Stimulated activated CD8-positive, alpha-beta memory T cell treated with anti-CD3 and anti-CD28 coated beads, Interleukin-4, amount 100 ng/mL, for 1 hour (primary cell): ENCODE results near the gene PPP1R14D.

Experiments used
- DNase-seq, 2 donors: peaks; one replicate each; pipeline ENCODE4 v3.0.0-alpha.2; 2020; ENCODE audit warnings: low read depth in 2 of 2, low spot score in 1 of 2

The PPP1R14D gene

DNA sequence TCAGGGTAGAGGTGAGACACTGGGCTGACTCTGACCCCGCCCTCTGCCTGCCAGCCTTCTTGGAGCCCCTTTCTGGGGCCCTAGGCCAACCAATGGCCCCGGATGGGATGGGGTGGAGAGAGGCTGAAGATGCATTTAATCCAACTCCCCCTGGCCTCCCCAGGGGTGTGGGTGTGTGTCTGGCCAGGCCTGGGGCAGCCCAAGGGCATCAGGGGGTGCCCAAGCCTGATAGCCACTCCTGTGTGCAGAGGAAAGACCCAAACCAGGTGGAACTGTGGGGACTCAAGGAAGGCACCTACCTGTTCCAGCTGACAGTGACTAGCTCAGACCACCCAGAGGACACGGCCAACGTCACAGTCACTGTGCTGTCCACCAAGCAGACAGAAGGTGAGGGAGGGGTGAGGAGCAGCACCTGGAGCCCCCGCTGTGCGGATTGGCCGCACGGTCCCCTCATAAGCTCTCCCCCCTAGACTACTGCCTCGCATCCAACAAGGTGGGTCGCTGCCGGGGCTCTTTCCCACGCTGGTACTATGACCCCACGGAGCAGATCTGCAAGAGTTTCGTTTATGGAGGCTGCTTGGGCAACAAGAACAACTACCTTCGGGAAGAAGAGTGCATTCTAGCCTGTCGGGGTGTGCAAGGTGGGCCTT lies 24.9 kb upstream of the PPP1R14D start:
- DNase-seq, result no peak

DNA sequence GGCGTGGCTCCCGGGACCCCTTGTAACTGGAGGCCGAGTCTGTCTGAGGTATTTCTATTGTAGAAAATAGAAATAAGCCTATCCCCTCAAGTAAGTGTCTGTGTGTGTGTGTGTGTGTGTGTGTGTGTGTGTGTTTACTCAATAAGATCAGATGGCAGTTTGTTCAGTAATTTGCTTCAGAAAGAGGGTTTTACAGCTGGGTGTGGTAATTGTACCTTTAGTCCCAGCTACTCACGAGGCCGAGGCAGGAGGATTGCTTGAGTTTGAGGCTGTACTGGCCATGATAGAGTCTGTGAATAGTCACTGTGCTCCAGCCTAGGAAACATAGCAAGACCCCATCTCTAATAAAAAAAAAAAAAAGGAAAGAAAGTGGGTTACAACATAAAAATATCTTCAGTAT lies 24.0 kb upstream of the PPP1R14D start:
- no peak for DNase-seq

DNA sequence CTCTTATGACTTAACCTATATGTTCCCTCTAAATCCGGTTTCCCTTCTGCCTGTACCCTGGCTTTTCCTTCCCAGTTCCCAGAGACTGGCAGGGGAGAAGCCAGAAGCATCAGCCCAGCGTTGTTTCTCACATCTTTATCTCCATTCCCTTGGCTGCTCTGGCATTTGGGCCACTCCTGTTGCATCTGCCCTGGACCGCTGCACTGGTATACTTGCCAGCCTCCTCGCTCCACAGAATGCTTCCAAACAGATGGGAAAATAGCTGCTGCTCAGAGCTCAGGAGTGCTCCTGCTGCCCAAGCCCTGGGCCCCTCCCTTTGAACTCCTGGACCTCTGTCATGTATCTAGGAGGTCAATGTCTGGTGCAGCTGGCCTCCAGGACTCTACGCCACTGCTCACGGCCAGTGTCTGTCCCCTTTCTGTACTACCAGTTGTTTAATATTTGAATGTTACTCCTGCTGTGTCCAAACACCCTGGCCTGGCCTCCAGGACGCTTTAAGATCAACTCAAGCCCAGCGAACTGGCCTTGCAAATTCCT lies 22.1 kb upstream of the PPP1R14D start:
- DNase-seq, result no peak

DNA sequence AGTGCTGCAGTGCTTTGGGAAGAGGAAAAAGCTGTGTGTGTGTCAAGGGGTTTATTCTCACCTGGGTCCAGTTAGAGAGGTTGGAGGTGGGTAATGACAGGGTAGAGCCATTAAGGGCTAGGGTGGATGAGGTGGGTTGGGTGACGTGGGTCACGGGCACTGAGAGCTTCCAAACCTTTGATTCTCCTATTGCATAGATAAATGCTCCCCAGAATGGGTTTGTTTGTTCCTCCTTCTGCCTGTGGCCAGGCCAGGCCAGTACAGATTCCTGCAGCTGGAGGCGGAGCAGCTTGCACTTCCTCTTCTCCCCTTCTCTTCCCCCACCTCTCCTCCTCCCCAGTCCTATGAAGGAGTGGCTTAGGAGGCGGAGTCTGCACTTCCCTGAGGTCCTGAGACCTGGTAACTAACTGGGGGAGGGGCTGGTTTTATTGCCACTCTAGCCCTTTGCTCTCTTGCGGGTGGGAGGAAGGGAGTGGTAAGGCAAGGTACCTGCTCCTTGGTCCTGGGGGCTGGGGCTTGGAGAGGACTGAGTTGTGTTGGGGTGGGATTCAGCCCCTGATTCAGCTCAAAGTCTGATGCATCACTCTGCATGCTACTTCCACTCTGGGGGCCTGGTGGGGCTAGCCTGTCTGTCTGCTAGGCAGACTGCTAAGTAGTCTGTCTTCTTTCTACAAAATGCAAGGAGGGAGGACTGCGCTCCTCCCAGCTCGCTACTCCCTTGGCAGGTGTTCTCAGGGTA lies 18.9 kb upstream of the PPP1R14D start:
- DNase-seq, result no peak

DNA sequence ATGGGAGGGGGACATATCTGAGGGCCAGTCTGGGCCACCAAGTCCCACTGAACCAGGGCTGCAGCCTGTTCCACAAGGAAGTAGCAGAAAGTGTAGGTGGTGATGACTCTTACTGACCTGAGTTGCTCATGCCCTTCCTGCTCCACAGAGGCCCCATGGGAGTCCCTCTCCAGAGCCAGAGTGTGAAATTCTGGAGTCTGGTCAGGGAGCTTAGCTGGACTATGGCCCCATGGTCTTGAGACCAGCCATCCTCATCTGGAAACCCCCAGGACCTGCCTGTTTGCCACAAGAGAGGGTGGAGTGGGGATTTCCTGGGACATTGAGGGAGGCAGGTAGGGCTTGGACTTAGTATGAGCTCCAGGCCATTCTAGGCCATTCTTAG lies 18.3 kb upstream of the PPP1R14D start:
- no peak for DNase-seq

DNA sequence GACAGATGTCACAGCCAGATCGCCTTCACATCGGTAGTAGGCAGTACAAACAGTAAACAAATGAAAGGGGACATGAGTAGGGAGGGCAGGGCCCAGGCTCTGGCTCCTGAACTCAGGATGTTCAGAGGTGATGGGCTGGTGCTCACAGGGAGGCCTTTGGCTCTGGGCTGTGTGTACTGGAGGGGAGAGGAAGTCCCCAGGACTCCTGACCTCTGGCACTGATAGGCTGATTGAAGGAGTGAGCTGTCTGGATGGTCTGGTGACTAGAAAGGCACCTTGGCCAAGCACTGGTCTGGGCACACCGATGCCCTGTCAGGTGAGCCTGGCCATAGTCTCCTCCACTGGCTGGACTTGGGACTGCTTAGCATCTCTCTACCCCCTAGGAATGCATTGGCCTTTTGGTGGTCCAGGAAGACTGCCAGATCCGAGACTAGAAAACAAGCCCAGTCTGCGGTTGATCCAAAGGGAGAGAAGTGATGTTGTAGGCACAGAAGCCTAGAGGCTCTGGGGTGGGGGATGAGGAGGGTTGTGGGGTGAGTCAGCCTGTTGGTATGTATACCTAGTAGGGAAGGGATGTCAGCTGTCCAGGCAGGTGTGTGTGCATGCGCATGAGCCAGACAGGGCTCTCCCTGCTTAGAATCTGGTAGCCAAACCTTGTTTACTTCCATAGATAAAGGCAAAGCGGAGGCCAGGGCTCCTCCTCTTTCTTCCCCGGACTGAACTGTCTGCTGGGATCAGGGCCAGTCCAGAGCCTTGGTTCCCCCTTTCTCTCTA lies 17.2 kb upstream of the PPP1R14D start:
- no peak for DNase-seq

DNA sequence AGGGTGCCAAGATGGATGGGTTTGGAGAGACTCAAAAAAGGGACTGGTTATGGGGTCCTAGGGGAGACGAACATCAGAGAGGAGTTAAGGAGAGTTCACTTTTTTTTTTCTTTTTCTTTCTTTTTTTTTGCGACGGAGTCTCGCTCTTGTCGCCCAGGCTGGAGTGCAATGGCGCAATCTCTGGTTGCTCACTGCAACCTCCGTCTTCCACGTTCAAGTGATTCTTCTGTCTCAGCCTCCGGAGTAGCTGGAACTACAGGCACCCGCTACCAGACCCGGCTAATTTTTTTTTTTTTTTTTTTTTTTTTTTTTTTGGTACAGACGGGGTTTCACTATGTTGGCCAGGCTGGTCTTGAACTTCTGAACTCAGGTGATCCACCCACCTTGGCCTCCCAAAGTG lies 16.5 kb upstream of the PPP1R14D start:
- no peak for DNase-seq

DNA sequence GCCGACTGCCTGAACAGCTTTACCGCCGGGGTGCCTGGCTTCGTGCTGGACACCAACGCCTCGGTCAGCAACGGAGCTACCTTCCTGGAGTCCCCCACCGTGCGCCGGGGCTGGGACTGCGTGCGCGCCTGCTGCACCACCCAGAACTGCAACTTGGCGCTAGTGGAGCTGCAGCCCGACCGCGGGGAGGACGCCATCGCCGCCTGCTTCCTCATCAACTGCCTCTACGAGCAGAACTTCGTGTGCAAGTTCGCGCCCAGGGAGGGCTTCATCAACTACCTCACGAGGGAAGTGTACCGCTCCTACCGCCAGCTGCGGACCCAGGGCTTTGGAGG lies 16.2 kb upstream of the PPP1R14D start:
- DNase-seq, result no peak

DNA sequence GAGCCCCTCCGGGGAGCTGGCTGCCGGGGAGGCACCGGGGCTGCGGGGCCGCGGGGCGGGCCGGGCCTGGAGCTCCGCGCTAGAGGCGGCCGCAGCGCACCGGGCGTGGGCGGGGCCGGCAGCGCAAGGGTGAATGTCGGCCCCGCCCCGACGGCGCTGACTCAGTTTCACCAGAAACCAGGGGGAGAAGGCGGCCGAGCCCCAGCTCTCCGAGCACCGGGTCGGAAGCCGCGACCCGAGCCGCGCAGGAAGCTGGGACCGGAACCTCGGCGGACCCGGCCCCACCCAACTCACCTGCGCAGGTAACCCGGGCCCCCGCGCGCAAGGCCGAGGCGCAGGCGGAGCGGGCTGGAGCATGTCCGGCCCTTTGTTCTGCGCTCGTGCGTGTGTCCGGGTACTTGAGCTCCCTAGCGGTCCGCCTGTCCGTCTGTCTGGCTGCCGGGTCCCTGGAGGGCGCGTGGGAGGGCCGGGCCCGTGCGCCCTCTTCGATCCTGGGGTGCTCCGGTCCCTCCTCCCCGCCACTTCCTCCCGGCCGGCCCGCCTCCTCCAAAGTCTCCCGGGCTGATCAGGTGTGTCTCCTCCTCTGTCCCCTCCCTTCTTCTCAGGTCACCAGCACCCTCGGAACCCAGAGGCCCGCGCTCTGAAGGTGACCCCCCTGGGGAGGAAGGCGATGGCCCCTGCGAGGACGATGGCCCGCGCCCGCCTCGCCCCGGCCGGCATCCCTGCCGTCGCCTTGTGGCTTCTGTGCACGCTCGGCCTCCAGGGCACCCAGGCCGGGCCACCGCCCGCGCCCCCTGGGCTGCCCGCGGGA lies 15.6 kb upstream of the PPP1R14D start, which contains the start of gene SPINT1:
SPINT1 (plus strand) TSS at position 164 of the 811 bp plus-strand sequence; CDS start at position 671, 507 bp downstream.
- DNase-seq, result peak in 1 of 2 donors; percentile 29

DNA sequence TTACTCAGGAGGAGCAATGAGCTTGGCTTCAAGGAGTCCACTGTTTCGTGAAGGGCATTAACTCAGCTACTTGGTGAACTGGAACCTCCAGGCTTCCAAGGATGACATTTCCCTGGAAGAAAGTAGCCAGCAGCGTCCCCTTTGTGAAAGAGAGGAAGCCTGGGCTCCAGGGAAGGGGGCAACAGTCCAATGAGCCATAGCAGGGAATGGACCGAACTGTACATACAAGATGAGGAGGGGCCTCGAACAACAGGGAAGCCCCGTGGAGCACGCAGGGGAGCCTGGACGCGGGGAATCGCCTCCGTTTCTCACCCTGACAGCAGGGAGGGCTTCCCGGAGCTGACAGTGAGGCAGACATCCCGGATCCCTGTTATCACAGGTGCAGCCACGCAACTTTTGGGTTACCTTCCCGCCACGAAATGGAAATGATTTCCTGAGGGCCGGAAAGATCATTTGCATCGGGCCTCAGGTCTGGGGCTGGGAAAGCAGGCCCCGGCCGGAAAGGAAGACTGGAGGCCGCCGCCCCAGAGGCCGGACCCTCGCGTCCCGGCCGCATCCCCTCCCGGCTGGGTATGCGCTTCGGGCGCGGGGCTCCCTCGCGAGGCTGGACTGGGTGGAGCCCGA lies 14.9 kb upstream of the PPP1R14D start:
- no peak for DNase-seq

DNA sequence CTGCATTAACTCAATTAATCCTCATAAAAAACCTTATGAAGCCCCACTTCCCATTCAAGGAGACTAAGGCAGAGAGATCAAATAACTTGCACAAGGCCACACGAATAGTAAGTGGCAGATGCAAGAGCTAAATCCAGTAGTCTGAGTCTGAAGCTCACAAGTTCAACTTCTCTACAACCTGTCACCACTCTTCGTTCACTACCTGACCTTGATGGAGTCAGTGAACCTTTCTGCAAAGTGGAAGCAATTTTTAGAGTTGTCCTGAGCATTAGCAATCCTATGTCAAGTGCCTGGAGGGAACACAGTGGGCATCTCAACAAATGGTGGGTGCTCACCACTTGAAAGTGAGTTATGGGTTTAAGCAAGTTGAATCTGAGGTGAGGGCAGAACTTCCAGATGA lies 13.2 kb upstream of the PPP1R14D start:
- no peak for DNase-seq

DNA sequence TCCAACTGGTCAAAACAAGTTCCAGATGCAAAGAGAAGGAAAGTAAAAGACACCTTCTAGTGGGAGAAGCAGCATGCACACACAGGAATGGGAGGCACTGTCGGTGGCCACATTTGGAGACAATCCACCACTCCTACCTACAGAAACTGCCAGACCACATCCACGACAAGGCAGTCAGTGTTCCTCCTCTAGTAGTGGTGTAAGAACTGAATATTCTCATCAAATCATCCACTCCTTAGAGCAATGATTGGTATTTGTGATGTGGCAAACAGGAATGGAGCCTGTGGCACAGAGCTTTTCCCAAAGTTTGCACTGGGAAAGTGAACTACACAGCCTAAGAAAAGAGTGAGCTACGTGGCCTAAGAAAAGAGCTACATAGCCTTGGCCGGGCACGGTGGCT lies 10.2 kb upstream of the PPP1R14D start:
- no peak for DNase-seq

DNA sequence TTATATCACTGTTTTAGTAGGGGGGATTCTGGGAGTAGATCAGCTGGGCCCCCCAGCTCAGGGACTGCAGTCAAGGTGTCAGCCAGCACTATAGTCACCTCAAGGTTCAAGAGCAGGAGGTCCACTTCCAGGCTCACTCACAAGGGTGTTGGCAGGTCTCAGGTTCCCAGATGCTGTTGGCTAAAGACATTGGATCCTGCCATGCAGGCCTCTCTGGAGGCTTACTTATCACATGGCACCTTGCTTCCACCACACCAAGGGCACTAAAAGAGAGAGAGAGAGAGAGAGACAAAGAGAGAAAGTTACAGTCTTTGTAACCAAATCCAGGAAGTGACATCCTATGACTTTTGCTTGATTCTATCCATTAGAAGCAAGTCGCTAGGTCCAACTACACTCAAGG lies 7.5 kb upstream of the PPP1R14D start:
- no peak for DNase-seq

DNA sequence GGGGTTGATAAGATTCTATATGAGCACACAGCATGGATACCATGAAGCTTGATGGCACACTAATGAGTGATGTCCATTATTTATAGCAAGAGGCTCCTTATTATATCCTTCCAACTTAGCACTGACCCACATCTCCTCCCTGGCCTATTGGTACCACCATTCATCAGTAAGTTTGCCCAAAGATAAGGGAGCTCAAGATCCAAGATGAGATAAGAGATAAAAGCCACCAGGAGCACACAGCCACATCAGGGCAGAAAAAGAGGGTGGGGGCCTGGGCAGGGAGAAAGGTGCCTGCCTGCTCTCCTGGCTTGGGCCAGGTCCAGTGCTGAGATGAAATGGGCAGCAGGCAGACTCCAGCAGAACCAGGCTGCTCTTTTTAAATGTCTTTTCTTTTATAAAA lies 4.4 kb upstream of the PPP1R14D start:
- DNase-seq, result no peak

DNA sequence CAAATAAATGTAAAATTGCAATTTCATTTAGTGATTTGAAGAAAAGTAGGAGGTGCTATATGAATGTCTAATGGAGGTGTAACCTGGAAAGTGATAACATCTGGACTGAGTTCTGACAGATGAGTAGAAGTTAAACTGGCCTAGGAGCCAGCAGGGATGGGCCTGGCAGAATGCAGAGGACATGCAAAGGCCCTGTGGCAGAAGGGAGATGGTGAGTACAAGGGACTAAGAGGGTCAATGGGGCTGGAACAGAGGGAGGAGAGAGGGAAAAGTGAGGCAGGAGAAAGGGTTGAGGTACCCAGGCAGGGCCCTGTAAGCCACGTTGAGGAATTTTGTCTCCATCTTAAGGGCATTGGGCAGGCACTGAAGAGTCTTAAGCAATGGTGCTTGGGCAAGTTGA lies 3.4 kb upstream of the PPP1R14D start:
- no peak for DNase-seq

DNA sequence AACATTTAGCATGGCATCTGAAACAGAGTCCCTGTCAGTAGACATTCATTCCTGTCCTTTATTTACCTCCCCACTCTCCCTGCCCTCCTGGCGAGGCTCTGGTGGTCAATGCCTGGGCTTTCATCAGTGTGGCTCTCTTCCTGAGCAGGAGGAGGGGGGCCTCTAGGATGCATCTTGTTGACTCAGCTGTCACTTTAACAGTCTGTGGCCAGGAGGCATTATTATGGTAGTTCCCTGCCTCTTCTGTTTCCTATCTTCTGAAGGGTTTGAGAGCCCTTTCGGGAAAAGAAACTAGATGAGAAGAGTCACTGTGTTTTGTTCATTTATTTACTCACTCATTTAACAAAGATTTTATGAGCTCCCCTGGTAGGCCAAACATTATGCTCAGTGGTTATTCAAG lies 2.4 kb upstream of the PPP1R14D start:
- no peak for DNase-seq

DNA sequence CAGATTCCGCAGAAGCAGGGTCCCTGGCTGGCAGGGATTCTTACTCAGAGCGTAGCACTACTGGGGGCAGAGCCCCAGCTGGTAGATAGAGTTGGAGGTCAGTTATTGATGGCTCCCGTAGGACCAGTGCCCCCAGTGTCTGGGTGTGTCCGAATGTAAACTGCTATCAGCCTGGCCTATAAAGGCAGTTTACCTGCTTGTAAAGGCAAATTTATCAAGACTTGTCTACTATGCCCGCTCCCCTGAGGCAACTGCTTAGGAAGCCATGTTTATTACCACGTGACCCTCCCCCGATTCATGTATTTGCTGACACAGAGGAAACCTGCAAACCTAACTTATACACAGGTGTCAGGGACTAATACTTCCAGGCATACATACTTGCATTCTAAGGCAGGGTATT lies 607 bp upstream of the PPP1R14D start:
- no peak for DNase-seq

DNA sequence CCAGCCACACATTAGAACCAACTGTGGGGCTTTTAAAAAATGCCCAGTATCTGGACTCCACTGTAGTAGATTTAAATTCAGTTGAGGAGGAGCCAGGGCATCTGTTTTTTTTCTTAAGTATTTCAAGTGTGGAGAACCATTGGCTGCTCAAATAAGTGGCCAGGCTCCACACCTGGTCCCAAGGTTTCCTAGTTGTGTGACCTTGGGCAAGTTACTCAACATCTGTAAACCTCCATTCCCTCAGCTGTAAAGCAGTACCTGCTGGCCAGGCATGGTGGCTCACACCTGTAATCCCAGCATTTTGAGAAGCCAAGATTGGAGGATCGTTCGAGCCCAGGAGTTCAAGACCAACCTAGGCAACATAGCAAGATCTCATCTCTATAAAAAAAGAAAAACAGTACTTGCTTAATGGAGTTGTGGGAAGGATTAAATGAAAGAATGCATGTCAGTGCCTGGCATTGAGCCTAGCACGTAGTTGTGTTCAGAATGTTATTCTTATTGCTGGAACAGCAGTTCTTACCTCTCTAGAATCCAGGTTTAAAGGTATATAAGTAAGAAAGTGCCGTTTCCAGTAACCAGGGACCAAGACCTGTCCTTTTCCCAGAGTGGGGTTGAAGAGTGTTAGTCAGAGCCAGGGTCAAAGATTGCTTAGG lies 2.0 kb downstream of the PPP1R14D start:
- DNase-seq, result no peak

DNA sequence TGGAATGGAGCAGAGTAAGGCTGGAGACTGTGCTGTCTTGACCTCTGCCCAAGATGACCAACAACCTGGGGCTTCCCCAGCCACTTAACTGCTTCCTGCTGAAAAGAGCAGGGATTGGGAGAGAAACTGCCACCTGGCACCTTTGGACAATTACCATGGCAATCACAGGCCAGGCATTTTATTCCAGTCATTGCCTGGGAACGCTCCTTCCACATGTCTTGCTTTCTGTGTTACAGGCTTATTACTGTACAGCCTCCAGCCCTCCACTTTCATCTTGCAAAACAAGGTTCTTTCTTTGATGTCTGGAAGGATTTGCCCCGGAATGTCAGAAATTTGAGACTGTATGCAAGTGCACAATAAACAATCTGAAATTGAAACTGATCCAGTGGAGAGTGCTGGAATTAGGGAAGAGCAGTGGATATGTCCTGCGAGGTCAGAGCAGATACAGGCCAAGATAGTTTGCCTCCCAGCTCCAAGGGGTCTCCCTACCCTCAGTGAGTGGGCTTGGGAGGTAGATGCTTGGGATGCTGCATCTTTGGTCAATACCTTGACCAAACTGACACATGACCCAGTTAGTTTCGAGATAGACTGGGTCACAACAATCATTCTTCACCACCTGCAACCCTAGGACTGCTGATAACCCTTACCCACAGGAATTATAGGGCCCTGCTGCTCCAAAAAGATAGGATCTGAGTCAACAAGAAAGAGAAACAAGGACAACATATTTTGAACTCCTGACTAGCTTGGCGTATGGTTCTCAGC lies 2.7 kb downstream of the PPP1R14D start:
- DNase-seq, result no peak
